GM12878 (cell line): ENCODE data around the gene RAE1. TPM values are rescaled to one million over a fixed set of nuclear protein-coding genes. Genes with fewer than 3 reads are reported as not detected.
A peak's percentile ranks its signal among the peaks of the same experiment; 100 is the strongest.

Source experiments
- ATAC-seq: fragments of 200-7000 bp; cut with Tn5 transposase; 3 replicates; pipeline ENCODE4 v1.9.1; 2020; ENCODE audit warnings: mild to moderate bottlenecking, moderate library complexity
- BruUV-seq: library from RNA; stranded (reverse); fragments of 400-500 nt; replicated peaks from 2 replicates; lab custom pipeline; 2021; lab: Mats Ljungman, UMichigan
- CTCF ChIA-PET: fragments of 300-600 bp; sonication (Branson Sonifier 250); formaldehyde crosslinking; extraction: SDS; loops from one replicate; lab custom pipeline; 2021; ENCODE audit warnings: inconsistent platforms; lab: Yijun Ruan, JAX
- POLR2A ChIA-PET: fragments of 350-600 bp; formaldehyde crosslinking; extraction: SDS; loops from one replicate; lab custom pipeline; 2021; ENCODE audit warnings: inconsistent platforms; lab: Charles Lee
- RAD21 ChIA-PET: fragments of 300-600 bp; sonication (Branson Sonifier 250); formaldehyde crosslinking; loops from one replicate; lab custom pipeline; 2023; ENCODE audit warnings: antibody characterized with exemption; ENCODE audit not compliant: unreplicated experiment; lab: Charles Lee
- SMC1A ChIA-PET: fragments of 300-600 bp; sonication (Branson Sonifier 250); formaldehyde crosslinking; loops from one replicate; lab custom pipeline; 2023; ENCODE audit not compliant: unreplicated experiment, uncharacterized antibody; lab: Charles Lee
- DNase-seq: peaks from one replicate; pipeline ENCODE4 v3.0.0-alpha.2; 2011; ENCODE audit warnings: low read depth, low spot score
- FAIRE-seq: peaks from 3 replicates; lab custom pipeline; 2011; peaks lifted over from hg19 to GRCh38; lab: Jason Lieb, UNC
- H2AFZ ChIP-seq: 2 replicates; pipeline ENCODE4 v1.6.0; 2011; ENCODE audit warnings: low read depth, low read length, control low read depth; ENCODE audit not compliant: control insufficient read depth
- H3K27ac ChIP-seq: 2 replicates; pipeline ENCODE4 v1.5.1; 2011; ENCODE audit warnings: control low read depth; ENCODE audit not compliant: control insufficient read depth, insufficient read depth
- H3K27me3 ChIP-seq, 2 experiments: replicated peaks in 1 of 2; 2 replicates each; pipeline versions ENCODE4 v1.6.0 to v1.6.1; 2011; ENCODE audit warnings: low read length in 1 of 2; ENCODE audit not compliant: control insufficient read depth in 2 of 2, insufficient read depth in 2 of 2
- H3K36me3 ChIP-seq, 2 experiments: 2 replicates each; pipeline ENCODE4 v1.5.1; 2011; ENCODE audit warnings: low read length in 1 of 2; ENCODE audit not compliant: control insufficient read depth in 2 of 2, insufficient read depth in 2 of 2
- H3K4me1 ChIP-seq: 2 replicates; pipeline ENCODE4 v1.6.1; 2011; ENCODE audit warnings: mild to moderate bottlenecking, low read length, moderate library complexity, mixed read lengths; ENCODE audit not compliant: control insufficient read depth, insufficient read depth
- H3K4me2 ChIP-seq: 2 replicates; pipeline ENCODE4 v1.6.0; 2011; ENCODE audit warnings: control low read depth; ENCODE audit not compliant: control insufficient read depth, insufficient read depth
- H3K4me3 ChIP-seq: fragments of 200-600 bp; sonication (generic); 2 replicates; pipeline ENCODE4 v1.5.1; 2016
- H3K79me2 ChIP-seq: 2 replicates; pipeline ENCODE4 v1.6.0; 2011; ENCODE audit warnings: low read length; ENCODE audit not compliant: control insufficient read depth, insufficient read depth
- H3K9ac ChIP-seq: 2 replicates; pipeline ENCODE4 v1.8.0; 2011; ENCODE audit warnings: low read length, control low read depth, mixed read lengths; ENCODE audit not compliant: control insufficient read depth, insufficient read depth
- H3K9me3 ChIP-seq: replicated peaks from 3 replicates; pipeline ENCODE4 v1.5.1; 2011; ENCODE audit warnings: mild to moderate bottlenecking, low read length; ENCODE audit not compliant: control insufficient read depth, insufficient read depth
- H4K20me1 ChIP-seq: 2 replicates; pipeline ENCODE4 v1.6.0; 2011; ENCODE audit not compliant: control insufficient read depth, insufficient read depth
- BHLHE40 ChIP-seq, 2 experiments: fragments of 450-650 bp in 1 of 2; IDR thresholded peaks; 2 replicates each; pipeline ENCODE4 v1.6.1; 2011 to 2017; ENCODE audit warnings: low read depth in 2 of 2, borderline replicate concordance in 1 of 2, improper control_type of control experiment in 1 of 2, low read length in 1 of 2, mild to moderate bottlenecking in 1 of 2
- DPF2 ChIP-seq: fragments of 450-650 bp; IDR thresholded peaks from 2 replicates; pipeline ENCODE4 v1.6.1; 2017; ENCODE audit warnings: mild to moderate bottlenecking
- MAX ChIP-seq: IDR thresholded peaks from 2 replicates; pipeline ENCODE4 v1.6.1; 2012; ENCODE audit warnings: low read depth, low read length, improper control_type of control experiment
- PKNOX1 ChIP-seq: fragments of 450-650 bp; IDR thresholded peaks from 2 replicates; pipeline ENCODE4 v1.6.1; 2016; ENCODE audit warnings: mild to moderate bottlenecking
- STAT3 ChIP-seq: IDR thresholded peaks from 2 replicates; pipeline ENCODE4 v1.6.1; 2011; ENCODE audit warnings: low read depth, low read length, improper control_type of control experiment
- TARDBP ChIP-seq: IDR thresholded peaks from 2 replicates; pipeline ENCODE4 v1.6.1; 2016; ENCODE audit warnings: borderline replicate concordance
- YY1 ChIP-seq: IDR thresholded peaks from 2 replicates; pipeline ENCODE4 v1.6.1; 2011; ENCODE audit warnings: low read depth, mild to moderate bottlenecking, low read length
- ZNF592 ChIP-seq: fragments of 450-650 bp; IDR thresholded peaks from 2 replicates; pipeline ENCODE4 v1.6.1; 2017; ENCODE audit warnings: mild to moderate bottlenecking, moderate library complexity
- ZNF687 ChIP-seq: fragments of 450-650 bp; IDR thresholded peaks from 2 replicates; pipeline ENCODE4 v1.6.1; 2017; ENCODE audit warnings: mild to moderate bottlenecking, moderate library complexity
- WGBS: methylation state at CpG from one replicate; pipeline ENCODE4 v1.1.6; 2016; ENCODE audit warnings: low lambda C conversion rate; ENCODE audit not compliant: insufficient replicate concordance, insufficient coverage; ENCODE audit errors: missing lambda C conversion rate; 5-methylcytosine and 5-hydroxymethylcytosine counted together
- in situ Hi-C: fragments of 300-500 bp; cut with MboI; formaldehyde crosslinking; loops from 9 replicates; pipeline ENCODE4 v1.14.3; 2018; ENCODE audit warnings: mixed read lengths
- intact Hi-C: fragments of 100-400 bp; cut with micrococcal nuclease; formaldehyde crosslinking; loops from one replicate; pipeline ENCODE4 v1.14.2; 2022; ENCODE audit not compliant: unreplicated experiment
- polyA plus RNA-seq, 11 experiments: library from polyadenylated mRNA; depleted of rRNA in 4 of 11; unstranded in 6 of 11; stranded (reverse) in 5 of 11; fragments of >200 nt; fragmentation: Nextera tagmentation in 4 of 11; fragmentation: Illumina TruSeq in 1 of 11; extraction: Ambion mirVana in 4 of 11; extraction: Trizol in 1 of 11; gene quantifications; 1 replicate in 1 of 11; 2 replicates in 10 of 11; pipeline versions ENCODE4 v1.2.1 to v1.2.3, GENCODE V29; 2011 to 2016; ENCODE audit warnings: inconsistent platforms in 2 of 11, missing spikeins in 2 of 11, low read depth in 1 of 11
- total RNA-seq, 4 experiments: library from RNA; depleted of rRNA in 3 of 4; stranded (reverse); fragments of >200 nt in 3 of 4; fragmentation: Illumina TruSeq in 1 of 4; extraction: Trizol in 1 of 4; gene quantifications; 2 replicates each; pipeline versions ENCODE4 v1.2.1 to v1.2.3, GENCODE V29; 2013 to 2021

The RAE1 gene
- total and polyA plus RNA-seq, 10 of the 15 experiments (the other 5 are each of a cell fraction or from before 2014, with no cell fraction given), result 28.7 to 107 (median 49.3) TPM

GRCh38 chr20:57381596-57382503 is 30.8 kb downstream of the RAE1 start:
- WGBS, result 43% methylated on average over 20 of the region's 20 CpGs
- Histone ChIP-seq H3K9me3 (no peaks in the 10 kb centered on the region), H3K79me2 (no peaks in the 10 kb centered on the region), H3K27me3 (no peaks in the 10 kb centered on the region), H3K4me3 (no peak overlapping the region), H3K36me3 (peaks cover 9 to 18% of the 10 kb centered on the region in 2 experiments), H3K27ac (no peak overlapping the region), H3K4me1 (peaks cover 11% of the 10 kb centered on the region; the same call in 1 of the 2 replicates), H3K4me2 (no peak overlapping the region), H2AFZ (no peak overlapping the region), H4K20me1 (no peaks in the 10 kb centered on the region), H3K9ac (no peak overlapping the region)
- no TSS peak for BruUV-seq
- SMC1A ChIA-PET, result interaction anchor here (0.7 to 7.1 kb wide), 13 partner anchors 8 to 117 kb away, joined by 3 to 48 read pairs (median 5); no protein-coding TSS in a partner anchor
- CTCF ChIA-PET, result interaction anchor here (0.6 to 5.6 kb wide), 19 partner anchors 10 to 387 kb away, joined by 3 to 47 read pairs (median 4); no protein-coding TSS in a partner anchor
- RAD21 ChIA-PET, result interaction anchor here (0.6 to 2.9 kb wide), 8 partner anchors 10 to 130 kb away, joined by 3 to 18 read pairs (median 7); partner anchors contain the start of gene RBM38
- FAIRE-seq (peak; percentile 92), DNase-seq (no peak), ATAC-seq (peak; percentile 92)
- intact Hi-C loops (loop anchor here (1.0 to 2.0 kb wide), 2 partner anchors 113 to 211 kb away; no protein-coding TSS in a partner anchor), in situ Hi-C loops (loop anchor here (10.0 to 25.0 kb wide), 2 partner anchors 823 to 1280 kb away; partner anchors contain the start of gene STX16)
- POLR2A ChIA-PET, result no interaction called here
- TF ChIP-seq MAX, result peak; percentile 72; the same call in 1 of the 2 replicates
- 0 out of 2 replicates have a peak, but pooled peaks have one; percentile 31 for TF ChIP-seq ZNF592
- peak in 1 of 2 experiments; percentile 42; a peak in 2 of 4 replicates for TF ChIP-seq BHLHE40 (IDR thresholded peaks at IDR 0.05; ENCODE audit: borderline replicate concordance in 1 of 2, low read depth in 2 of 2, low read length in 1 of 2)
- 0 out of 2 replicates have a peak, but pooled peaks have one; percentile 9 for TF ChIP-seq PKNOX1
- TF ChIP-seq STAT3, result 0 out of 2 replicates have a peak, but pooled peaks have one; percentile 12
- TF ChIP-seq TARDBP, result no peak
- TF ChIP-seq YY1, result peak; percentile 61; the same call in 1 of the 2 replicates
- peak; percentile 50; the same call in 1 of the 2 replicates for TF ChIP-seq ZNF687
- no peak for TF ChIP-seq DPF2
